ENCODE data around the gene ST8SIA2.

DNA sequence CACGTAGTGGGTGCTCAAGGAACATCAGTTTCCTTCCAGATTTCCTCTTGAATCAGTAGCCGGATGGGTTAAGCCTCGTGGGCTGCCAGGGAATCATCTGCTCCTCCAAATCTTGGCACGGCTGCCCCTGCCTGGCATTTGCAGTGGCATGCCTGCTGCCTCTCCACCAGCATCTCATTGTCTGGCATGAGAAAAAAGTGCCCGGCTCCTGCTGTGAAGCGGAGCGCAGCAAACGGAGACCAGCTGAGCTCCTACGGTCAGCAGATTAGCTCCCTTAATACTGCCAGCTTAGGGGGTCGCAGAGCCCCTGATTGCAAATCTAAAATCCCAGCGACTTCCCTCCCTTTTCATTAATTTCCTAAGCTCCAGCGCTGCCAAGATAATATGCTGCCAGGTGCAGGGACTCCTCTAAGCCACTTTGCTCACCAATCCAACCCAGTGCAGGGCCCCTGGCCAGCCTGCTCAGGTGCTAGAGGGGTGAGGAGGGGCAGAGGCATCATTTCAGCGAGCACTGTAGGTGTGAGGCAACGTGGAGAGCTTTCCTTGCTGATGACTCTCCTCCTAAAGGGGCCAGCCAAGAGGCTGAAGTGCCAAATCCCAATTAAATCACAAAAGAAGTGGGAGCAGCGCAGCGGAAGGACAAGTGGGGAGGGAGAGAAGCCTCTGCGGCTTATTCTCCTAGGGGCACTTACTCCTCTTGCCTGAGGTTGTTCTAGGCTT lies 49.6 kb upstream of the ST8SIA2 start:
- TF ChIP-seq CTCF (IDR thresholded peaks at IDR 0.05) (no peak), POLR2A (IDR thresholded peaks at IDR 0.05) (no peak)
